Cardiac muscle cell (in vitro differentiated cells and primary cell): ENCODE results near the gene PLA2G2F. TPM values are rescaled to one million over a fixed set of nuclear protein-coding genes. Genes with fewer than 3 reads are reported as not detected.

Source experiments
- DNase-seq, 2 donors: peaks; one replicate each; pipeline versions ENCODE4 v3.0.0 to v3.0.0-alpha.2; 2010 to 2017; ENCODE audit warnings: low read depth in 1 of 2, low spot score in 1 of 2
- H3K27ac ChIP-seq: fragments of 200-600 bp; sonication (generic); 2 replicates; pipeline ENCODE4 v1.5.1; 2016
- H3K27me3 ChIP-seq: fragments of 200-600 bp; sonication (generic); 2 replicates; pipeline ENCODE4 v1.6.0; 2016; ENCODE audit warnings: control low read depth
- H3K36me3 ChIP-seq: fragments of 200-600 bp; sonication (generic); 2 replicates; pipeline ENCODE4 v1.5.1; 2016; ENCODE audit warnings: control low read depth
- H3K4me1 ChIP-seq: fragments of 200-600 bp; sonication (generic); 2 replicates; pipeline ENCODE4 v1.8.1; 2017; ENCODE audit warnings: low read depth, mild to moderate bottlenecking, mixed run types
- H3K4me3 ChIP-seq: fragments of 200-600 bp; sonication (generic); 2 replicates; pipeline ENCODE4 v1.5.1; 2016; ENCODE audit warnings: mild to moderate bottlenecking
- H3K9me3 ChIP-seq: fragments of 200-600 bp; sonication (generic); 2 replicates; pipeline ENCODE4 v1.5.1; 2017; ENCODE audit warnings: low read depth, mild to moderate bottlenecking, control low read depth
- CTCF ChIP-seq: IDR thresholded peaks from 2 replicates; pipeline ENCODE4 v1.5.1; 2012; ENCODE audit warnings: low read depth, mild to moderate bottlenecking, low read length
- polyA plus RNA-seq: library from polyadenylated mRNA; unstranded; fragments of >200 nt; fragmentation: Nextera tagmentation; extraction: Ambion mirVana; gene quantifications from 2 replicates; pipeline ENCODE4 v1.2.1, GENCODE V29; 2016
- total RNA-seq: library from RNA; depleted of rRNA; stranded (reverse); fragments of >200 nt; gene quantifications from 2 replicates; pipeline ENCODE4 v1.2.3, GENCODE V29; 2016

The PLA2G2F gene
- total and polyA plus RNA-seq, 2 experiments from 2014 or later = not detected

- H3K4me3 ChIP-seq = no peak overlapping the region
- no peak overlapping the region for H3K27ac ChIP-seq
- DNase-seq = no peak
- no peaks in the 10 kb centered on the region for H3K27me3 ChIP-seq
- no peaks in the 10 kb centered on the region for H3K4me1 ChIP-seq
- H3K36me3 ChIP-seq = no peaks in the 10 kb centered on the region
- no peaks in the 10 kb centered on the region for H3K9me3 ChIP-seq
- TF ChIP-seq CTCF = no peak
Measured at GRCh38 chr1:20158358-20159070, 19.4 kb downstream of the PLA2G2F start.

GRCh38 chr1:20160034-20160433 is 20.9 kb downstream of the PLA2G2F start:
- no peak overlapping the region for H3K27ac ChIP-seq
- no peak overlapping the region for H3K4me3 ChIP-seq
- H3K4me1 ChIP-seq = no peaks in the 10 kb centered on the region
- H3K27me3 ChIP-seq = no peaks in the 10 kb centered on the region
- peak in 1 of 2 donors; percentile 14 for DNase-seq
- H3K36me3 ChIP-seq = no peaks in the 10 kb centered on the region
- no peaks in the 10 kb centered on the region for H3K9me3 ChIP-seq
- no peak for TF ChIP-seq CTCF

GRCh38 chr1:20164694-20165202 is 25.6 kb downstream of the PLA2G2F start:
- Histone ChIP-seq H3K36me3 (no peaks in the 10 kb centered on the region), H3K4me1 (no peaks in the 10 kb centered on the region), H3K4me3 (no peak overlapping the region), H3K9me3 (no peaks in the 10 kb centered on the region), H3K27ac (no peak overlapping the region), H3K27me3 (no peaks in the 10 kb centered on the region)
- TF ChIP-seq CTCF = peak; percentile 50
- DNase-seq = peak; percentile 12 to 80

- Histone ChIP-seq H3K36me3 (no peaks in the 10 kb centered on the region), H3K9me3 (no peaks in the 10 kb centered on the region), H3K27me3 (no peaks in the 10 kb centered on the region), H3K27ac (no peak overlapping the region), H3K4me1 (no peaks in the 10 kb centered on the region), H3K4me3 (no peak overlapping the region)
- TF ChIP-seq CTCF = peak; percentile 55
- peak in 1 of 2 donors; percentile 35 for DNase-seq
Measured at GRCh38 chr1:20165522-20165951, 26.4 kb downstream of the PLA2G2F start.

- H3K9me3 ChIP-seq = no peaks in the 10 kb centered on the region
- H3K27me3 ChIP-seq = no peaks in the 10 kb centered on the region
- no peak overlapping the region for H3K27ac ChIP-seq
- no peak for TF ChIP-seq CTCF
- peak in 1 of 2 donors; percentile 71 for DNase-seq
- H3K36me3 ChIP-seq = no peaks in the 10 kb centered on the region
- no peak overlapping the region for H3K4me3 ChIP-seq
- H3K4me1 ChIP-seq = no peaks in the 10 kb centered on the region
Measured at GRCh38 chr1:20166051-20166450, 26.9 kb downstream of the PLA2G2F start.
